Measurements from ENCODE around the gene ERBB2. TPM values are rescaled to one million over a fixed set of nuclear protein-coding genes. Genes with fewer than 3 reads are reported as not detected.

Gene ERBB2
- 186 TPM for total RNA-seq
- 76.5 TPM for polyA plus RNA-seq (ENCODE audit: insufficient read depth, low read depth, low replicate concordance)
- long read RNA-seq, donor 1, full-length matches to known transcripts: 2 of 120 reads
- long read RNA-seq, donor 1, partial matches to known transcripts: 118 of 120 reads
- long read RNA-seq, donor 1, other reads (novel, unspliced or antisense): 0 of 120 reads
- long read RNA-seq, donor 2, full-length matches to known transcripts: 4 of 84 reads
- long read RNA-seq, donor 2, partial matches to known transcripts: 80 of 84 reads
- long read RNA-seq, donor 2, other reads (novel, unspliced or antisense): 0 of 84 reads
- long read RNA-seq, donor 3, full-length matches to known transcripts: 7 of 180 reads
- long read RNA-seq, donor 3, partial matches to known transcripts: 173 of 180 reads
- long read RNA-seq, donor 3, other reads (novel, unspliced or antisense): 0 of 180 reads
- long read RNA-seq, donor 4, full-length matches to known transcripts: 9 of 120 reads
- long read RNA-seq, donor 4, partial matches to known transcripts: 60 of 120 reads
- long read RNA-seq, donor 4, other reads (novel, unspliced or antisense): 51 of 120 reads
- long read RNA-seq, donor 5: 0 reads
- long read RNA-seq, donor 6, partial matches to known transcripts: 6 of 6 reads
- long read RNA-seq, donor 6, other reads (novel, unspliced or antisense): 0 of 6 reads
- long read RNA-seq, donor 7, full-length matches to known transcripts: 25 of 144 reads
- long read RNA-seq, donor 7, partial matches to known transcripts: 99 of 144 reads
- long read RNA-seq, donor 7, other reads (novel, unspliced or antisense): 20 of 144 reads
- long read RNA-seq, donor 8, full-length matches to known transcripts: 7 of 185 reads
- long read RNA-seq, donor 8, partial matches to known transcripts: 178 of 185 reads
- long read RNA-seq, donor 8, other reads (novel, unspliced or antisense): 0 of 185 reads
- long read RNA-seq, donor 9, full-length matches to known transcripts: 2 of 95 reads
- long read RNA-seq, donor 9, partial matches to known transcripts: 65 of 95 reads
- long read RNA-seq, donor 9, other reads (novel, unspliced or antisense): 28 of 95 reads
- long read RNA-seq, donor 10, full-length matches to known transcripts: 1 of 114 reads
- long read RNA-seq, donor 10, partial matches to known transcripts: 66 of 114 reads
- long read RNA-seq, donor 10, other reads (novel, unspliced or antisense): 47 of 114 reads

DNA sequence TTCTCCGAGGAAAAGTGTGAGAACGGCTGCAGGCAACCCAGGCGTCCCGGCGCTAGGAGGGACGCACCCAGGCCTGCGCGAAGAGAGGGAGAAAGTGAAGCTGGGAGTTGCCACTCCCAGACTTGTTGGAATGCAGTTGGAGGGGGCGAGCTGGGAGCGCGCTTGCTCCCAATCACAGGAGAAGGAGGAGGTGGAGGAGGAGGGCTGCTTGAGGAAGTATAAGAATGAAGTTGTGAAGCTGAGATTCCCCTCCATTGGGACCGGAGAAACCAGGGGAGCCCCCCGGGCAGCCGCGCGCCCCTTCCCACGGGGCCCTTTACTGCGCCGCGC lies at the start of gene ERBB2:
Gene ERBB2 (plus strand): TSS at position 247 of the 330 bp plus-strand sequence. CDS start 175 bp downstream, outside the sequence.
- Histone ChIP-seq H3K27ac (ENCODE audit: low read depth in 2 of 2, low read length in 2 of 2) (peak within 1 kb of the TSS; percentile 93 to 94), H3K4me3 (ENCODE audit: low read length in 3 of 3) (peak within 1 kb of the TSS; percentile 69 to 88 (median 85)), H3K4me1 (ENCODE audit: control insufficient read depth in 2 of 3, insufficient read depth in 2 of 3, low read depth in 1 of 3, low read length in 3 of 3) (peaks cover 3 to 49% (median 49%) of the 10 kb centered on the region in 3 donors), H3K27me3 (ENCODE audit: control insufficient read depth, insufficient read depth, low read length) (no peaks in the 10 kb centered on the region), H3K36me3 (ENCODE audit: control insufficient read depth in 2 of 3, insufficient read depth in 3 of 3, low read length in 3 of 3) (no peaks in the 10 kb centered on the region), H3K9ac (ENCODE audit: low read length in 3 of 3) (peak within 1 kb of the TSS; percentile 54 to 80 (median 70)), H3K9me3 (ENCODE audit: control insufficient read depth in 2 of 3, insufficient read depth in 1 of 3, low read length in 3 of 3) (no peaks in the 10 kb centered on the region)
- TF ChIP-seq, protein P1, sequence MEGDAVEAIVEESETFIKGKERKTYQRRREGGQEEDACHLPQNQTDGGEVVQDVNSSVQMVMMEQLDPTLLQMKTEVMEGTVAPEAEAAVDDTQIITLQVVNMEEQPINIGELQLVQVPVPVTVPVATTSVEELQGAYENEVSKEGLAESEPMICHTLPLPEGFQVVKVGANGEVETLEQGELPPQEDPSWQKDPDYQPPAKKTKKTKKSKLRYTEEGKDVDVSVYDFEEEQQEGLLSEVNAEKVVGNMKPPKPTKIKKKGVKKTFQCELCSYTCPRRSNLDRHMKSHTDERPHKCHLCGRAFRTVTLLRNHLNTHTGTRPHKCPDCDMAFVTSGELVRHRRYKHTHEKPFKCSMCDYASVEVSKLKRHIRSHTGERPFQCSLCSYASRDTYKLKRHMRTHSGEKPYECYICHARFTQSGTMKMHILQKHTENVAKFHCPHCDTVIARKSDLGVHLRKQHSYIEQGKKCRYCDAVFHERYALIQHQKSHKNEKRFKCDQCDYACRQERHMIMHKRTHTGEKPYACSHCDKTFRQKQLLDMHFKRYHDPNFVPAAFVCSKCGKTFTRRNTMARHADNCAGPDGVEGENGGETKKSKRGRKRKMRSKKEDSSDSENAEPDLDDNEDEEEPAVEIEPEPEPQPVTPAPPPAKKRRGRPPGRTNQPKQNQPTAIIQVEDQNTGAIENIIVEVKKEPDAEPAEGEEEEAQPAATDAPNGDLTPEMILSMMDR (IDR thresholded peaks at IDR 0.05; ENCODE audit: borderline replicate concordance, extremely low read depth, insufficient read depth): no peak
- intact Hi-C loops (cut with DNase I): no loop called here
- no peak for FAIRE-seq
- DNase-seq: peak; percentile 87 to 96 (median 93)

DNA sequence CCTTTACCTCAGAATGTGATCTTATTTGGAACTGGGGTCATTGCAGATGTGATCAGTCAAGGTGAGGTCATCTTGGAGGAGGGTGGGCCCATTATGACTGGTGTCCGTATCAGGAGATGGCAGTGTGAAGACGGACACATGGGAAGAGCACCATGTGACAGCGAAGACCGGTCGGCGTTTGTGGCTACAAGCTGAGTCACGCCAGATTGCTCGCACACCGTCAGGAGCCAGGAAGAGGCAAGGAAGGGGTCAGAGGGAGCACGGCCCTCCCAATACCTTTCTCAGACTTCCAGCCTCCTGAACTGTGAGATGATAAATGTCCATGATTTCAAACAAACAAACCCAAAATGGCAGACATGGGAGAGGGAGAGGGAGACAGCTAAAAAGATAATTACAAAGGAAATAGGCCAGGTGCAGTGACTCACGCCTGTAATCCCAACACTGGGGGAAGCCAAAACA lies 49.7 kb upstream of the ERBB2 start:
- peaks cover 0 to 5% (median 0%) of the 10 kb centered on the region in 3 donors for H3K4me1 ChIP-seq (ENCODE audit: control insufficient read depth in 2 of 3, insufficient read depth in 2 of 3, low read depth in 1 of 3, low read length in 3 of 3)
- H3K27me3 ChIP-seq (ENCODE audit: control insufficient read depth, insufficient read depth, low read length): no peaks in the 10 kb centered on the region
- no peak for FAIRE-seq
- DNase-seq: no peak
- peaks cover 0 to 3% (median 2%) of the 10 kb centered on the region in 3 donors for H3K36me3 ChIP-seq (ENCODE audit: control insufficient read depth in 2 of 3, insufficient read depth in 3 of 3, low read length in 3 of 3)
- no peak overlapping the region for H3K27ac ChIP-seq (ENCODE audit: low read depth in 2 of 2, low read length in 2 of 2)
- H3K9ac ChIP-seq (ENCODE audit: low read length in 3 of 3): no peak overlapping the region
- intact Hi-C loops (cut with DNase I): no loop called here
- no peaks in the 10 kb centered on the region for H3K9me3 ChIP-seq (ENCODE audit: control insufficient read depth in 2 of 3, insufficient read depth in 1 of 3, low read length in 3 of 3)
- TF ChIP-seq, protein P1 (IDR thresholded peaks at IDR 0.05; ENCODE audit: borderline replicate concordance, extremely low read depth, insufficient read depth): no peak
- no peak overlapping the region for H3K4me3 ChIP-seq (ENCODE audit: low read length in 3 of 3)

DNA sequence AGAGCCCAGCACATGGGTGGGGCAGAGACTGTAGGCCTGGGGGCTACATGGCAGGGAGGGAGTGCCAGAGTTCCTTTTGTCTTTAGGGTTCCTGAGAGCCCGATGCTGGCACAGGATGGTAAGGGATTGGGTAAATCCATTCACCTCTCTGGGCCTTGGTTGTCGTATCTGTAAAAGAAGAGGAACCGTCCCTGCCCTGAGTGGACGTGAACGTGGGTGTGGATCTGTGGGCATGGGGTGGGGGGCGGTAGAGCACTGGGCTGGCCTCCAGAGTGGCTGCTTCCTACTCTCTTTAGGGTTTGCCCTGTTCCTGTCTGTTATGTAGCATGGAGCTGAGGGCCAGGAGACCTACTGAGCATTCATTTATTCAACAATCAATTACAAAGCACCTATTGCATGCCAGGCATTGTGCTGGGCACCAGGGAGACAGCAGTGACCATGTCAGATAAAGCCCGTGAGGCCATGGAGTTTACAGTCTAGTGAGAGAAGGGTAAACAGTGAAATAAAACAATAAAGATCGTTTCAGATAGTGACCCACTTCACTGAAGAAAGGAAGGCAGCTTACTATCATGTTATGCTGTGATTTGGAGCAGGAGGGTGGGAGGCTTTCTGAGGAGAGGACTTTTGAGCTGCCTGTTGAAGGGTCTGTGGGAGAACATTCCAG lies 47.8 kb upstream of the ERBB2 start:
- FAIRE-seq (no peak), DNase-seq (no peak)
- intact Hi-C loops (cut with DNase I): no loop called here
- Histone ChIP-seq H3K9ac (ENCODE audit: low read length in 3 of 3) (no peak overlapping the region), H3K36me3 (ENCODE audit: control insufficient read depth in 2 of 3, insufficient read depth in 3 of 3, low read length in 3 of 3) (peaks cover 0 to 3% (median 2%) of the 10 kb centered on the region in 3 donors), H3K27me3 (ENCODE audit: control insufficient read depth, insufficient read depth, low read length) (no peaks in the 10 kb centered on the region), H3K27ac (ENCODE audit: low read depth in 2 of 2, low read length in 2 of 2) (no peak overlapping the region), H3K4me3 (ENCODE audit: low read length in 3 of 3) (no peak overlapping the region), H3K4me1 (ENCODE audit: control insufficient read depth in 2 of 3, insufficient read depth in 2 of 3, low read depth in 1 of 3, low read length in 3 of 3) (peaks cover 0 to 5% (median 0%) of the 10 kb centered on the region in 3 donors), H3K9me3 (ENCODE audit: control insufficient read depth in 2 of 3, insufficient read depth in 1 of 3, low read length in 3 of 3) (no peaks in the 10 kb centered on the region)
- TF ChIP-seq, protein P1 (IDR thresholded peaks at IDR 0.05; ENCODE audit: borderline replicate concordance, extremely low read depth, insufficient read depth): no peak

All from kidney (tissue), 22 donors.